Lung (tissue), 12 donors: Measurements from ENCODE around the gene SULT6B1. TPM values are rescaled to one million over a fixed set of nuclear protein-coding genes. Genes with fewer than 3 reads are reported as not detected.

ENCODE experiments used
- ATAC-seq: fragments of 200-7000 bp; cut with Tn5 transposase; one replicate; pipeline ENCODE4 v1.9.1; 2020; ENCODE audit warnings: moderate number of reproducible peaks; ENCODE audit not compliant: insufficient read depth, low FRiP score
- DNase-seq, 3 donors: peaks; one replicate each; pipeline ENCODE4 v3.0.0-alpha.2; 2013 to 2017
- H3K27ac ChIP-seq, 2 donors: one replicate each; pipeline ENCODE4 v1.5.1; 2013; ENCODE audit warnings: mild to moderate bottlenecking in 2 of 2, moderate library complexity in 2 of 2, control low read depth in 1 of 2, inconsistent platforms in 1 of 2, low read depth in 1 of 2, low read length in 1 of 2
- H3K27me3 ChIP-seq, 3 donors: one replicate each; pipeline ENCODE4 v1.5.1; 2013; ENCODE audit warnings: low read length in 2 of 3; ENCODE audit not compliant: control insufficient read depth in 3 of 3, insufficient read depth in 3 of 3
- H3K36me3 ChIP-seq, 4 donors: one replicate each; pipeline ENCODE4 v1.5.1; 2013; ENCODE audit warnings: low read length in 4 of 4, mild to moderate bottlenecking in 1 of 4, moderate library complexity in 1 of 4; ENCODE audit not compliant: control insufficient read depth in 4 of 4, insufficient read depth in 4 of 4
- H3K4me1 ChIP-seq, 5 donors: one replicate each; pipeline ENCODE4 v1.5.1; 2013; ENCODE audit warnings: low read length in 5 of 5, mild to moderate bottlenecking in 2 of 5, moderate library complexity in 1 of 5; ENCODE audit not compliant: control insufficient read depth in 5 of 5, insufficient read depth in 5 of 5
- H3K4me3 ChIP-seq: one replicate; pipeline ENCODE4 v1.5.1; 2013; ENCODE audit warnings: mild to moderate bottlenecking, control low read depth, moderate library complexity
- H3K9ac ChIP-seq, 2 donors: one replicate each; pipeline ENCODE4 v1.5.1; 2013; ENCODE audit warnings: low read length in 2 of 2, control low read depth in 1 of 2; ENCODE audit not compliant: insufficient read depth in 1 of 2
- H3K9me3 ChIP-seq, 4 donors: one replicate each; pipeline ENCODE4 v1.5.1; 2013; ENCODE audit warnings: low read length in 3 of 4, mild to moderate bottlenecking in 1 of 4, moderate library complexity in 1 of 4; ENCODE audit not compliant: control insufficient read depth in 4 of 4, insufficient read depth in 3 of 4
- CTCF ChIP-seq: IDR thresholded peaks from 2 replicates; pipeline ENCODE4 v1.5.1; 2012; ENCODE audit warnings: mild to moderate bottlenecking; ENCODE audit errors: control extremely low read depth, extremely low read depth
- WGBS, 2 donors: extraction: QIAGEN DNeasy Blood & Tissue Kit; methylation state at CpG; one replicate each; pipeline ENCODE4 v1.1.7; 2013; 5-methylcytosine and 5-hydroxymethylcytosine counted together
- polyA plus RNA-seq, 2 donors: library from polyadenylated mRNA; stranded (reverse); fragments of 200-250 nt; gene quantifications; one replicate each; pipeline ENCODE4 v1.2.1, GENCODE V29; 2013
- total RNA-seq, 2 donors: library from RNA; depleted of rRNA in 1 of 2; stranded (reverse); fragments of >200 nt in 1 of 2; gene quantifications; one replicate each; pipeline ENCODE4 v1.2.1, GENCODE V29; 2014 to 2021
- donor health status: control.
- donor health status: control.
- donor health status: Bipolar disorder and iron deficiency.
- donor health status: healthy.
- donor health status: DM: yes; HTN: yes; CAD: no.

SULT6B1 gene
- total and polyA plus RNA-seq, 4 donors: not detected

- ATAC-seq: no peak
- no peak for DNase-seq
- H3K4me1 ChIP-seq: no peaks in the 10 kb centered on the region
- no peak overlapping the region for H3K9ac ChIP-seq
- no peak for TF ChIP-seq CTCF
- 86 to 90% methylated on average over 1 of the region's 1 CpG for WGBS, 2 donors
- no peaks in the 10 kb centered on the region for H3K36me3 ChIP-seq
- no peaks in the 10 kb centered on the region for H3K27me3 ChIP-seq
- no peaks in the 10 kb centered on the region for H3K9me3 ChIP-seq
- no peak overlapping the region for H3K4me3 ChIP-seq
- no peak overlapping the region for H3K27ac ChIP-seq
Observed at GRCh38 chr2:37173741-37174140, 14.7 kb downstream of the SULT6B1 start.

- no peaks in the 10 kb centered on the region for H3K36me3 ChIP-seq
Observed at GRCh38 chr2:37171624-37171950, 16.9 kb downstream of the SULT6B1 start.

GRCh38 chr2:37168217-37168981 is 20.1 kb downstream of the SULT6B1 start:
- ATAC-seq: peak; percentile 58
- WGBS, 2 donors: 46 to 49% methylated on average over 17 of the region's 17 CpGs

More at GRCh38 chr2:37171624-37171950, 16.9 kb downstream of the SULT6B1 start:
- TF ChIP-seq CTCF: no peak
- no peaks in the 10 kb centered on the region for H3K4me1 ChIP-seq
- DNase-seq (no peak), ATAC-seq (no peak)
- no peak overlapping the region for H3K9ac ChIP-seq
- H3K27ac ChIP-seq: no peak overlapping the region
- no peaks in the 10 kb centered on the region for H3K9me3 ChIP-seq
- no peaks in the 10 kb centered on the region for H3K27me3 ChIP-seq
- H3K4me3 ChIP-seq: no peak overlapping the region

More at GRCh38 chr2:37168217-37168981, 20.1 kb downstream of the SULT6B1 start:
- TF ChIP-seq CTCF: peak; percentile 31
- H3K27ac ChIP-seq: no peak overlapping the region
- H3K4me1 ChIP-seq: no peaks in the 10 kb centered on the region
- DNase-seq: peak in 2 of 3 donors; percentile 40 to 46
- no peak overlapping the region for H3K4me3 ChIP-seq
- no peaks in the 10 kb centered on the region for H3K9me3 ChIP-seq
- no peaks in the 10 kb centered on the region for H3K27me3 ChIP-seq
- H3K9ac ChIP-seq: no peak overlapping the region
- H3K36me3 ChIP-seq: no peaks in the 10 kb centered on the region
